ENCODE results near the gene ACO2.

DNA sequence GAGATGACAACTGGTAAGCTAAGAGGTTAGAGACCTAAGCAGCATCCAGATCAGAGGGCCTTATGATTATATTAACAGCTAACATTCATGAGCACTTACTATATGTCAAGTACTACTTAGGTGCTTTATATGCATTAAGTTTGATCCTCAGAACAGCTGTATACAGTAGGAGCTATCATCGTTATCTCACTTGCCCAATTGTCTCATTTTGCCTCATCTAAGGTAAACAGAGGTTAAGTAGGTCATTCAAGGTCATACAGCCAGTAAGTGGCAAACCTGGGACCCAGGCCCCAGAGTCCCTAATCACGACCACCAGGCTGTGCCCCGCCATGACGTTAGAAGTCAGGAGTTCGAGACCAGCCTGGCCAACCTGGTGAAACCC is 79.9 kb downstream of the ACO2 start:
- TF ChIP-seq, protein P1, sequence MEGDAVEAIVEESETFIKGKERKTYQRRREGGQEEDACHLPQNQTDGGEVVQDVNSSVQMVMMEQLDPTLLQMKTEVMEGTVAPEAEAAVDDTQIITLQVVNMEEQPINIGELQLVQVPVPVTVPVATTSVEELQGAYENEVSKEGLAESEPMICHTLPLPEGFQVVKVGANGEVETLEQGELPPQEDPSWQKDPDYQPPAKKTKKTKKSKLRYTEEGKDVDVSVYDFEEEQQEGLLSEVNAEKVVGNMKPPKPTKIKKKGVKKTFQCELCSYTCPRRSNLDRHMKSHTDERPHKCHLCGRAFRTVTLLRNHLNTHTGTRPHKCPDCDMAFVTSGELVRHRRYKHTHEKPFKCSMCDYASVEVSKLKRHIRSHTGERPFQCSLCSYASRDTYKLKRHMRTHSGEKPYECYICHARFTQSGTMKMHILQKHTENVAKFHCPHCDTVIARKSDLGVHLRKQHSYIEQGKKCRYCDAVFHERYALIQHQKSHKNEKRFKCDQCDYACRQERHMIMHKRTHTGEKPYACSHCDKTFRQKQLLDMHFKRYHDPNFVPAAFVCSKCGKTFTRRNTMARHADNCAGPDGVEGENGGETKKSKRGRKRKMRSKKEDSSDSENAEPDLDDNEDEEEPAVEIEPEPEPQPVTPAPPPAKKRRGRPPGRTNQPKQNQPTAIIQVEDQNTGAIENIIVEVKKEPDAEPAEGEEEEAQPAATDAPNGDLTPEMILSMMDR (IDR thresholded peaks at IDR 0.05): no peak
- no peak for TF ChIP-seq EP300 (IDR thresholded peaks at IDR 0.05)

Measured in tibial nerve (tissue), 4 donors.